ENCODE data around the gene TIE1. TPM values are rescaled to one million over a fixed set of nuclear protein-coding genes. Genes with fewer than 3 reads are reported as not detected.
A peak's percentile ranks its signal among the peaks of the same experiment; 100 is the strongest.

Gene TIE1
- total and polyA plus RNA-seq, 7 donors: 1.2 to 33.8 (median 9.5) TPM

- H3K27me3 ChIP-seq: no peaks in the 10 kb centered on the region
- peak; percentile 48 for DNase-seq
- TF ChIP-seq EP300 (IDR thresholded peaks at IDR 0.05): no peak
- TF ChIP-seq, protein P1, sequence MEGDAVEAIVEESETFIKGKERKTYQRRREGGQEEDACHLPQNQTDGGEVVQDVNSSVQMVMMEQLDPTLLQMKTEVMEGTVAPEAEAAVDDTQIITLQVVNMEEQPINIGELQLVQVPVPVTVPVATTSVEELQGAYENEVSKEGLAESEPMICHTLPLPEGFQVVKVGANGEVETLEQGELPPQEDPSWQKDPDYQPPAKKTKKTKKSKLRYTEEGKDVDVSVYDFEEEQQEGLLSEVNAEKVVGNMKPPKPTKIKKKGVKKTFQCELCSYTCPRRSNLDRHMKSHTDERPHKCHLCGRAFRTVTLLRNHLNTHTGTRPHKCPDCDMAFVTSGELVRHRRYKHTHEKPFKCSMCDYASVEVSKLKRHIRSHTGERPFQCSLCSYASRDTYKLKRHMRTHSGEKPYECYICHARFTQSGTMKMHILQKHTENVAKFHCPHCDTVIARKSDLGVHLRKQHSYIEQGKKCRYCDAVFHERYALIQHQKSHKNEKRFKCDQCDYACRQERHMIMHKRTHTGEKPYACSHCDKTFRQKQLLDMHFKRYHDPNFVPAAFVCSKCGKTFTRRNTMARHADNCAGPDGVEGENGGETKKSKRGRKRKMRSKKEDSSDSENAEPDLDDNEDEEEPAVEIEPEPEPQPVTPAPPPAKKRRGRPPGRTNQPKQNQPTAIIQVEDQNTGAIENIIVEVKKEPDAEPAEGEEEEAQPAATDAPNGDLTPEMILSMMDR (IDR thresholded peaks at IDR 0.05): no peak
- TF ChIP-seq POLR2AphosphoS5 (IDR thresholded peaks at IDR 0.05): no peak
- no peak for TF ChIP-seq POLR2A (IDR thresholded peaks at IDR 0.05)
- intact Hi-C loops (cut with DNase I): no loop called here
- H3K36me3 ChIP-seq: no peaks in the 10 kb centered on the region
- WGBS, 2 donors: 92 to 94% methylated on average over 9 of the region's 9 CpGs
- no peak overlapping the region for H3K4me3 ChIP-seq
- H3K4me1 ChIP-seq: peaks cover 0 to 6% (median 2%) of the 10 kb centered on the region in 4 donors
- no peaks in the 10 kb centered on the region for H3K9me3 ChIP-seq
- no peak overlapping the region for H3K27ac ChIP-seq
Observed at GRCh38 chr1:43307458-43308158, 6.8 kb downstream of the TIE1 start.

GRCh38 chr1:43308635-43309404 is 8.0 kb downstream of the TIE1 start:
- H3K27me3 ChIP-seq: no peaks in the 10 kb centered on the region
- no peak overlapping the region for H3K27ac ChIP-seq
- DNase-seq: peak; percentile 49
- TF ChIP-seq POLR2AphosphoS5 (IDR thresholded peaks at IDR 0.05) (no peak), EP300 (IDR thresholded peaks at IDR 0.05) (no peak), POLR2A (IDR thresholded peaks at IDR 0.05) (no peak)
- TF ChIP-seq, protein P1 (IDR thresholded peaks at IDR 0.05): no peak
- 95 to 96% methylated on average over 20 of the region's 20 CpGs for WGBS, 2 donors
- H3K4me3 ChIP-seq: no peak overlapping the region
- intact Hi-C loops (cut with DNase I): no loop called here
- peaks cover 0 to 6% (median under 1%) of the 10 kb centered on the region in 4 donors for H3K4me1 ChIP-seq
- no peaks in the 10 kb centered on the region for H3K9me3 ChIP-seq
- no peaks in the 10 kb centered on the region for H3K36me3 ChIP-seq

GRCh38 chr1:43309405-43310025 is 8.7 kb downstream of the TIE1 start:
- TF ChIP-seq EP300 (IDR thresholded peaks at IDR 0.05): no peak
- TF ChIP-seq, protein P1 (IDR thresholded peaks at IDR 0.05): no peak
- TF ChIP-seq POLR2AphosphoS5 (IDR thresholded peaks at IDR 0.05): no peak
- no peak for TF ChIP-seq POLR2A (IDR thresholded peaks at IDR 0.05)
- no peaks in the 10 kb centered on the region for H3K36me3 ChIP-seq
- no peaks in the 10 kb centered on the region for H3K9me3 ChIP-seq
- H3K4me1 ChIP-seq: peaks cover 0 to 3% (median 0%) of the 10 kb centered on the region in 4 donors
- H3K27ac ChIP-seq: no peak overlapping the region
- H3K27me3 ChIP-seq: no peaks in the 10 kb centered on the region
- DNase-seq: peak; percentile 35
- no peak overlapping the region for H3K4me3 ChIP-seq
- WGBS, 2 donors: 92 to 93% methylated on average over 13 of the region's 13 CpGs
- intact Hi-C loops (cut with DNase I): no loop called here

GRCh38 chr1:43311521-43311920 is 10.7 kb downstream of the TIE1 start:
- no peaks in the 10 kb centered on the region for H3K27me3 ChIP-seq
- H3K36me3 ChIP-seq: no peaks in the 10 kb centered on the region
- intact Hi-C loops (cut with DNase I): no loop called here
- no peak for TF ChIP-seq POLR2AphosphoS5 (IDR thresholded peaks at IDR 0.05)
- no peak for TF ChIP-seq EP300 (IDR thresholded peaks at IDR 0.05)
- TF ChIP-seq, protein P1 (IDR thresholded peaks at IDR 0.05): no peak
- TF ChIP-seq POLR2A (IDR thresholded peaks at IDR 0.05): no peak
- DNase-seq: no peak
- H3K27ac ChIP-seq: no peak overlapping the region
- H3K4me3 ChIP-seq: no peak overlapping the region
- no peaks in the 10 kb centered on the region for H3K4me1 ChIP-seq
- WGBS, 2 donors: 93 to 96% methylated on average over 9 of the region's 9 CpGs
- H3K9me3 ChIP-seq: no peaks in the 10 kb centered on the region
